Measurements from ENCODE around the gene RNF112. TPM values are rescaled to one million over a fixed set of nuclear protein-coding genes. Genes with fewer than 3 reads are reported as not detected.

RNF112 gene
- total and polyA plus RNA-seq, 2 of the 8 experiments (the other 6 are each of a cell fraction or from before 2014, with no cell fraction given), result 1.1 to 2.2 TPM

GRCh38 chr17:19382531-19383444 lies 28.2 kb upstream of the RNF112 start (continued):
- TF ChIP-seq SP4 (IDR thresholded peaks at IDR 0.05; ENCODE audit: low read length) (no peak), USF2 (IDR thresholded peaks at IDR 0.05; ENCODE audit: low read length) (no peak), RBBP5 (IDR thresholded peaks at IDR 0.05; ENCODE audit: borderline replicate concordance, low read depth, low read length) (no peak), KDM4A (IDR thresholded peaks at IDR 0.05; ENCODE audit: low read depth, low read length, severe bottlenecking) (no peak)

Data from H1 (cell line).